GM21381 (cell line): Measurements from ENCODE around the gene CLASRP.

Experiments used
- ATAC-seq: cut with Tn5 transposase; IDR thresholded peaks from one replicate; pipeline ENCODE4 v1.9.1; 2021; ENCODE audit warnings: mild to moderate bottlenecking, moderate library complexity; ENCODE audit not compliant: unreplicated experiment

CLASRP gene

DNA sequence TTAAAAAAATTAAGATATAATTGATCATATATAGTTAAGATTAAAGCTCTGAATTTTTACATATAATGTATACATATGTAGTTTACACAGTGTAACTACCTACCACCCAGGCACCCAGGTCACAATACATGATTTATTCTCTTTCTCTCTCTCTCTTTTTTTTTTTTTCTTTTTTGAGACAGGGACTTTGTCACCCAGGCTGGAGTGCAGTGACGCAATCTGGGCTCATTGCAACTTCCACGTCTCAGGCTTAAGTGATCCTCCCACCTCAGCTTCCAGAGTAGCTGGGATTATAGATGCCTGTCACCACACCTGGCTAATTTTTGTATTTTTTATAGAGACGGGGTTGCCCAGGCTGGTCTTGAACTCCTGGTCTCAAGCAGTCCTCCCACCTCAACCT, 18.8 kb upstream of the CLASRP start:
- ATAC-seq: no peak

DNA sequence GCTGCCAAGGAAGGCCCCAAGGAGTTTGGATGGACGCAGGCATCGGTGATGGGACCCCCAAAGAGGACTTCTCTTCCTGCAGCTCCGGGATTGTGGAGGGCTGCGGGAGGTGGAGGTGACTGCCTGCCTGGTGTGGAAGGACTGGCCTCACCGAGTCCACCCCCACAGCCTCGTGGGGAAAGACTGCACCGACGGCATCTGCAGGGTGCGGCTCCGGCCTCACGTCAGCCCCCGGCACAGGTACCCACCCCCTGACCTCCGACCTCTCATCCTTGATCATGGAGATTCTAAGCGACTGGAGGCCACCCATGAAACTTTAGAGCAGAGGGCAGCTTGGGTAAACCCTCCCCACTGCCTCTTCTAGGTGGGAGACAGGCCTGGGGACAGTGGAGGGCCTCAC, 16.9 kb upstream of the CLASRP start:
- ATAC-seq: no peak

DNA sequence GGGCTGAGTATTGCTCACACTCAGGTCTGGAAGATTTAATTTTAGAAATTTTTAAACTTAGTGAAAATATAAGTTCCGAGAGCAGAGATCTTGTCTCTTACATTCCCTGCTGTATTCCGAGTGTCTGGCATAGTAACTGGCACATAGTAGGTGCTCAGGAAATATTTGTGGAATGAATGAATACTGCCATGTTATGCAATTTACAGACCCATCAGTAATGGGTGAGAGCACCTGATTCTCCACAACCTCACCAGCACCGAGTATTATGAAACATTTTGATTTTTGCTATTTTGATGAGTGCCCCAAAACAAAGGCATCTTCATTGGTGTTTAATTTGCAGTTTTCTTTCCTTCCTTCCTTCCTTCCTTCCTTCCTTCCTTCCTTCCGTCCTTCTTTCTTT, 15.8 kb upstream of the CLASRP start:
- ATAC-seq: no peak

DNA sequence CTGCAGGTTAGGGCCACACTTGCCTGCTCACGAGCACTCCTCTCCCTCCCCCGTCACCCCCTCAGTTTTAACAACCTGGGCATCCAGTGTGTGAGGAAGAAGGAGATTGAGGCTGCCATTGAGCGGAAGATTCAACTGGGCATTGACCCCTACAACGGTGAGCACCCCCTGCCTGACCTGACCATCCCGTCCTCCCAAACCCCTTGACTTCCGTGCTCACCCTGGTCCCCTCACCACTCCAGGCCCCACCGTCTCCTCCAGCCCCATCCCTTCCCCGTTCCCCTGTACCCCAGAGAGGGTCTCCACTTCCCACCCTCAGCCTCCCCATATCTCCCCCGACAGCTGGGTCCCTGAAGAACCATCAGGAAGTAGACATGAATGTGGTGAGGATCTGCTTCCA, 13.6 kb upstream of the CLASRP start:
- ATAC-seq: no peak

DNA sequence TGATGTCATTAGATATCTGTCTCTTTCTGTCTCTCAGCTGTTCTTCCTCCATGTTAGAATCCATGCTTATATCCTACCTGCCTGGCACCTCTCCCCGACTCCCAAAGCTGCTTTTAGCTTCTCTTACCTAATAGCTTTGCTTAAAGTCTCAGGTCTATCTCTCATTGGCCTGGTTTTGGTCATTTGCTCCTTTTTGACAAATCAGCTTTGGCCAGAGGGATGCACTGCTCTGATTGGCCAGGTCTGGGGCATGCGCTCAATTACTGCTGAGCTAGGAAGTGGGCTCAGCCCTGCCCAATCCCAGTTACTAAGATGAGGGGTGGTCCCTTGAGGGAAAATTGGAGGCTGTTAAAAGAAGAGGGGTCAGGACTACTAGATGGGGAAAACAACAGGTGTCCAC, 11.5 kb upstream of the CLASRP start:
- ATAC-seq: no peak

DNA sequence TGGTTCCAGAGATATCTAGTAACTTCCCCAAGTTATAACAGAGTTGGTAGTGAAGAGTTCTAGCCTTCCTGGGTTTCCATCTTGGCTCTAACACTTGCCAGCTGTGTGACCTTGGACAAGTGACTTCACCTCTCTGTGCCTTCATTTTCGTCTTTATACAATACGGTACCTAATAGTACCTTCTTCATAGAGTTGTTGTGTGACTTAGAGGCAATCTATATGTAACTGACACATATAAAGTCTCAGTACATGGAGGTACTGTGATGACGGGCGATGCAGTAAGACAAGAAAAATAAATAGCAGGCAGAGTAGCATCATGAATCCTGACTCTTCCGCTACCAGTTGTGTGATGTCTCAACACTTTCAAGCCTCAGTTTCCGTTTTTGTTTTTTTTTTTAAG, 8.0 kb upstream of the CLASRP start:
- no peak for ATAC-seq

DNA sequence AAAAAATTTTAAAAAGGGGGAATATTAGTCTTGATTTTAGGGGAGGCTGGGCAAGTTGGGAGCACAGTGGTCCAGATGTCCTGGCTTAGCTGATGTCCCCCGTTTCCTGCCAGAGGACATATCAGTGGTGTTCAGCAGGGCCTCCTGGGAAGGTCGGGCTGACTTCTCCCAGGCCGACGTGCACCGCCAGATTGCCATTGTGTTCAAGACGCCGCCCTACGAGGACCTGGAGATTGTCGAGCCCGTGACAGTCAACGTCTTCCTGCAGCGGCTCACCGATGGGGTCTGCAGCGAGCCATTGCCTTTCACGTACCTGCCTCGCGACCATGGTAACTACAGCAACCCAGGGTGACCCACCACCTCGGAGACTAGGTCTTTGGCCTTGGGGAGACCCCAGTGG, 6.4 kb upstream of the CLASRP start:
- ATAC-seq: no peak

DNA sequence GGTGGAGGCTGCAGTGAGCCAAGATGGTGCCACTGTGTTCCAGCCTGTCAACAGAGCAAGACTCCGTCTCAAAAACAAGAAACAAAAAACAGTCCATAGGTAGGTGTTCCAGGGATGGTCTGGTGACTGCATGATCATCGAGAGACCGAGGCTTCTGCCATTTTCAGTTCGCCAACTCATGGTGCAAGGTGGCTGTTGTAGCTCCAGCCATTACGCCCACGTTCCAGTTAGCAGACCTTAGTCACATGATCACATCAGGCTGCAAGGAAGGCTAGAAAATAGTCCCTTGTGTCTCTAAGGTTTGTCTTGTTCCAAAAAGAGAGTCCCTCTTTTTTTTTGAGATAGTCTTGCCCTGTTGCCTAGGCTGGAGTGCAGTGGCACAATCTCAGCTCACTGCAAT, 3.1 kb upstream of the CLASRP start:
- no peak for ATAC-seq

DNA sequence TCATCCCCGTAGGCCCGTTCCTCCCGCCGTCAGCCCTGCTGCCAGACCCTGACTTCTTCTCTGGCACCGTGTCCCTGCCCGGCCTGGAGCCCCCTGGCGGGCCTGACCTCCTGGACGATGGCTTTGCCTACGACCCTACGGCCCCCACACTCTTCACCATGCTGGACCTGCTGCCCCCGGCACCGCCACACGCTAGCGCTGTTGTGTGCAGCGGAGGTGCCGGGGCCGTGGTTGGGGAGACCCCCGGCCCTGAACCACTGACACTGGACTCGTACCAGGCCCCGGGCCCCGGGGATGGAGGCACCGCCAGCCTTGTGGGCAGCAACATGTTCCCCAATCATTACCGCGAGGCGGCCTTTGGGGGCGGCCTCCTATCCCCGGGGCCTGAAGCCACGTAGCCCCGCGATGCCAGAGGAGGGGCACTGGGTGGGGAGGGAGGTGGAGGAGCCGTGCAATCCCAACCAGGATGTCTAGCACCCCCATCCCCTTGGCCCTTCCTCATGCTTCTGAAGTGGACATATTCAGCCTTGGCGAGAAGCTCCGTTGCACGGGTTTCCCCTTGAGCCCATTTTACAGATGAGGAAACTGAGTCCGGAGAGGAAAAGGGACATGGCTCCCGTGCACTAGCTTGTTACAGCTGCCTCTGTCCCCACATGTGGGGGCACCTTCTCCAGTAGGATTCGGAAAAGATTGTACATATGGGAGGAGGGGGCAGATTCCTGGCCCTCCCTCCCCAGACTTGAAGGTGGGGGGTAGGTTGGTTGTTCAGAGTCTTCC, 1.3 kb upstream of the CLASRP start:
- no peak for ATAC-seq

DNA sequence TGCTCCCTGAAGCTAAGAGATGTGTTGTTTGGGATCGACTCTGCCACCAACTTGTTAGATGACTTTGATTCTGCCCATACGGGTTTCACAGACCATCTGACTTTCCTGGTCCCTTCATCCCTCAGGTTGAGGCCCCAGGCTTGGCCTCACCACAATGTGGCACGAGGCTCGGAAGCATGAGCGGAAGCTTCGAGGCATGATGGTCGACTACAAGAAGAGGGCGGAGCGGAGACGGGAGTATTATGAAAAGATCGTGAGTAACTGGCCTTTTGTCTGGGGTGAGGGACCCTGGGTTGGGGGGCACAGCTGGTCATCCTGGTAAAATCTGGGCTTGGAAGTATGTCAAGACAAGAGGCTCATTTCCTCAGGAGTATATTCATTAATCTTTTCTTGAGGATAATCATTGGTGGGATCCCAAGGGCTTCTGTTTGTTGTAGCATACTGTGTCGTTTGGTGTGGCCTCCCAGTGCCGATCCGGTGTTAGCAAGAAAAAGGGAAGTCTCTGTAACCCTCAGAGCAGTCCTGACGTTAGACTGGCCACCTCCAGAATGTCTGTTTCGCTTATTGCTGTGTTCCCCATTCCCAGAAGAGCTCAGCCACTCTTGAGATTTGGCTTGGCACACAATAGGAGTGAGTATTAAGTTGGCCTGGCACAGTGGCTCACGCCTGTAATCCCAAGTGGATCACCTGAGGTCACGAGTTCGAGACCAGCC, 1.4 kb downstream of the CLASRP start:
- no peak for ATAC-seq

DNA sequence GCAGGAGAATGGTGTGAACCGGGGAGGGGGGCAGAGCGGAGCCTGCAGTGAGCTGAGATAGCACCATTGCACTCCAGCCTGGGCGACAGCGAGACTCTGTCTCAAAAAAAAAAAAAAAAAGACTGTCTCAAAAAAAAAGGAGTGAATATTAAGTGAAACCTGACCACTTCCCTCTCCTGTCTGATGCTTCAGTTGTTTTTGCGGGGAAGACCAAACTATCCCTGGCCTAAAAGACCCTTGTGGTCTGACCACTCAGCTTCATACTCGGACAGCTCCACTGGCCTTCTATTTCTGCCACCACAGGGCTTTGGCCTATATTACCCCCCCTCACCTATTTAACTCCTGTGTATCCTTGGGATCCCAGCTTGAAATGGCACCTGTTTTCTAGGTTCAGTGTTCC, 2.3 kb downstream of the CLASRP start:
- ATAC-seq: no peak

DNA sequence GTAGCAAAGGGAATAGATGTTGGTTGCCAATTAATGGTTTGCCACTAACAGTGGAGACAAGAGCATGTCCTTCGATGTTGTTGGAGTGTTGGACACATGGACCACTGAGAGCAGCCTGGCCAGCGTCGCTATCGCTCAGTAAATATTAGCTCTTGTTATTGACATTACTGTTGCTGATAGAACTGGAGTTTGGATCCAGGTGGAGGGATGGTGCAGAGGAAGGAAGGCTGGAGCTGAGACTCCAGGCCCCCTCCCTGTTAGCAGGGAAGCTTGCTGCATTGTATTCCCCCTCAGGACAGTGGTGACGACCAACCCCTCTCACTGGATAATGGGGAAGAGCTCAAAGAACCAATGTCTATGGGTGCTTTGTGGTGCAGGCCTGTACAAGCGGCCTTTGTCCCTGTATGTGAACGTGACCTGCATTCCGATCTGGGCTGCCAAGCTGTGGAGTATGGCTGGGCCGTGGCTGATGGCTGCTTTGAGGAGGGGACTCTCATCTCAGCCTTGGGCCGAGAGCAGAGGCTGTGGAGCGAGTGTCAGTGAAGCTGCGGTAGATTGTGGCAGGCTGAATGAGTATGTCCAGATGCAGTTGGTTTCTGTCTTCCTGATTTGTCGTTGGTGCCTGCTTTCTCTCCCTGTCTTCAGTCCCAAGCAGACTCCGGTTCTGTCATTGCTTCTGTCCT, 7.0 kb downstream of the CLASRP start:
- no peak for ATAC-seq

DNA sequence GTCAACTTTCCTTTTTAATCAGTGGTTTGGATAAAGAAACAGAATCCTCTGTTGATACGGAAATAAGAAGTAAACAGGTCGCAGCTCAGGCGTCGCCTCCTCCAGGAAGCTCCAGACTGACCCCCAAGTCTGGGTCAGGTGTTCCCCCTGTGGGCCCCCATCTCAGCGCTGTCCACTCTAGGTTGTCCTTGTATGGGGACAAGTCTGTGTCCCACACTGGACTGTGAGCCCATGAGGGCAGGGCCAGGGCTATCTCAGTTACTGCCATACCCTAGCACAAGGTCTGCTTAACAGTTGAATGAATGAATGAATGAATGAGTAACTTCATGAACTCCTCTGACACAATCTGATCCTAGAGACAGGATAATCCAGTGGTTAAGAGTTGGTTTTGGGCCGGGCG, 7.5 kb downstream of the CLASRP start:
- no peak for ATAC-seq

DNA sequence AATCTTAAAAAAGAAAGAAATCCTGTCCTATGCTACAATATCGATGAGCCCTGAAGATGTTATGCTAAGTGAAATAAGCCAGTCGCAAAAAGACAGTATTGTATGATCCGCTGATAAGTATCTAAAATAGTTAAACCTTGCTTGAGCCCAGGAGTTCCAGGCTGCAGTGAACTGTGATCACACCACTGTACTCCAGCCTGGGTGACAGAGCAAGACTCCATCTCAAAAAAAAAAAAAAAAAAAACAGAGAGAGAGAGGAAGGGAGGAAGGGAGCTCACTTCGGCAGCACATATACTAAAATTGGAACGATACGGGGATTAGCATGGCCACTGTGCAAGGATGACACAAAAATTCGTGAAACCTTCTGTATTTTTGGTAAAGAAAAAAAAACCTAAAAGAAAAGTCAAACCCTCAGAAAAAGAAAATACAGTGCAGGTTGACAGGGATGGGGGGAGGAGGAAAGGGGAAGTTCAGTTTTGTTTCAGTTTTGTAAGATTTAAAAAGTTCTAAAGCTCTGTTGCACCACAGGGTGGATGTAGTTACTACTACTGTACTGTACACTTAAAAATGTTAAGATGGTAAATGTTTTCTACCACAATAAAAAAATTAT, 8.4 kb downstream of the CLASRP start:
- no peak for ATAC-seq

DNA sequence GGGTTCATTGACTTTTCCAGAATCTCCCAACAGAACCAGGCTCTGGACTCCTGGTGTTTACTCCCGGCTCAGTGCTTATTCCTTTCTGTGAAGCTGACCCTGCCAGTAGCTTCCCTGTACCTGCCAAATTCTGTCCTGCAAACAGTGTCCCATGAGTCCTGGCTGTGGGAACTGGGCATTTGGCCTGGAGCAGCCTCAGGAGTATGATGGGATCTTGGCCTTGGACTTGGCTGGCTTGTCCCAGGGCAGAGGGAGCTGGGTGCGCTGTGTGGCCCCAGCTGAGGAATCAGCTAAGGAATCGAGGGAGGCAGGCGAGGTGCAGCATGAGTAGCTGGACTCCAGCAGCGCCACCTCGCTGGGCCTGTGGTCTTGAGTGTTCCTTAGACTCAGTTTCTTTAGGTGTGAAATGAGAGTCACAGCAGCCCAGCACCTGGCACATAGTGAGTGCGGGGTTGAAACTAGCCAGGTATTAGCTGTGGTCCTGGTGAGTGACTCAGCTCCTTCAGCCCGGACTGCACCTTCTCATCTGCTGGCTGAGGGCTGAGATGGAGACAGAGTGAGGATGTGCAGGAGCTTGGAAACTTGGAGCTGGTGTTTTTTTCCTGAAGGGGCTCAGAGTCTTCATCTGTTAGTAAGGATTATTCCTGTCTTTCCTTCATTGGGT, 10.4 kb downstream of the CLASRP start:
- no peak for ATAC-seq

DNA sequence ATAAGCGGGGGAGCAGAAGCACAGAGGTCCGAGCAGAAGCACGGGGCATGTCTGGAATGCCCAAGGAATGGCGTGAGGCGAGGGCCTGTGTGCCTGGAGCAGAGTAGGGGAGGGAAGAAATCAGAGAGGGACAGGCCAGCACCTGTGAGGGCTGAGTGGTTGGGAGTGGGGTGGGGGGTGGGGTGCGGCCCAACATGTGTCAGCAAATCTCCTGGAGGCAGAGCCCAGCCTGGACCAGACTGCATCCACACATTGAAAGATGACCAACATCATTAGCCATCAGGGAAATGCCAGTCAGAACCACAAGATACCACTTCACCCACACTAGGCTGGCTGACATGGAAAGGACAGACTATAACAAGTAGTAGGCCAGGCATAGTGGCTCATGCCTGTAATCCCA, 11.2 kb downstream of the CLASRP start:
- ATAC-seq: no peak

DNA sequence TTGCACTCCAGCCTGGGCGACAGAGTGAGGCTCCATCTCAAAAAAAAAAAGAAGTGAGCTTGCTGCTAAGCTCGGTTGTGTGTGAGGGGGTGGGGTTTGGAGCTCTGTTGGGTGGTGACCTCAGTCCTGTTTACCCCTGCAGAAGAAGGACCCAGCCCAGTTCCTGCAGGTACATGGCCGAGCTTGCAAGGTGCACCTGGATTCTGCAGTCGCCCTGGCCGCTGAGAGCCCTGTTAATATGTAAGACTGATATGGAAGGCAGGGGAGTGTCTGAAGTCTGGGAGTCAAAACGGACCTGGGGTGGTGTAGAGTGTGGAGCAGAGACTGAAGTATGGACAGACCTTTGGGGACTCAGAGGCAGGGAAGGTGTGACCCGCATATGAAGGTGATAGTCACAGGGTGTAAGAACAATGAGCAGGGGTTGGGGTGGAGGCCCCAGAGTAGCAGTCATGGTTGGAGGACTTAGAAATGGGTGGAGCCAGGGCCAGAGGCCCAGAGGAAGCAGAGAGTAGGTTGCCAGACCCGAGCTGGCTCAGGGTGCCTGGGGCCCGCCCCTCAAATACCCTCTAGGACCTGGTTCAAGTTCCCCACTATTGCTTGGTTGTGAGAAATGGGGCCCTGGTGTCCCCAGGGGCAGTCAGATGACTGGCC, 13.2 kb downstream of the CLASRP start:
- ATAC-seq: no peak

DNA sequence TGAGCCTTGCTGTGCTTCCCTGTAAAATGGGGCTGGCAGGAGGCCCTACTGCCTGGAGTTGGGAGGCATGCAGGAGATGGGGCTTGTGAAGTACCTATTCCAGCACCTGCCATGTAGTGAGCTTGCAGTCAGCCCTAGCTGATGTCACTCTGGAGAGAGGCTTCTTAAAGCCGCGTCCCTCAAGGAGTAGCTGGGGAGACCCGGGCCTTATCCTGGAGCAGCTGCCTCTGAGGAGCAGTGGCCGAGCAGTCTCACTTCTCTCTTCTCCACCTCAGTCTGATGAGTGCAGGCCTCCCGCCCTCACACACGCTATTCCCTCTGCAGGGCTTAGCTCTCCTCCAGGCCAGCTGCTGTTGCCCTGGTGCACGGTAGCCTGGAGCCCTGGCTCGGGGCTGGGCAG, 18.0 kb downstream of the CLASRP start:
- no peak for ATAC-seq

DNA sequence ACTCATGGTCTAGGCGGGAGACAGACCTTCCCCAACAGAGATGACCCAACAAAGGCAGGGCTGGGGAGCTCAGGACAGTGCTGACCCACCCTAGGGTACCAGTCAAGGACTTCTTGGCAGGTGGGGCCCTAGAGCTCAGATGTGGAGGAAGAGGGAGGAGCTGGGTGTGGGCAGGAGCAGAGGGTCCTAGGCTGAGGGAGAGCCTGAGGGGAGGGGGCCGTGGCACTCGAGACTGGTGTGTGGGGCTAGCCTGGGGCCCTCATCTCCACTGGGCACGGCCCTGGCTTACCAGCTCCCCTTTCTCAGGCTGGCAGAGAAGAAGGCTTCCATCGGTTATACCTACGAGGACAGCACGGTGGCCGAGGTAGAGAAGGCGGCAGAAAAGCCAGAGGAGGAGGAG, 18.6 kb downstream of the CLASRP start:
- no peak for ATAC-seq

DNA sequence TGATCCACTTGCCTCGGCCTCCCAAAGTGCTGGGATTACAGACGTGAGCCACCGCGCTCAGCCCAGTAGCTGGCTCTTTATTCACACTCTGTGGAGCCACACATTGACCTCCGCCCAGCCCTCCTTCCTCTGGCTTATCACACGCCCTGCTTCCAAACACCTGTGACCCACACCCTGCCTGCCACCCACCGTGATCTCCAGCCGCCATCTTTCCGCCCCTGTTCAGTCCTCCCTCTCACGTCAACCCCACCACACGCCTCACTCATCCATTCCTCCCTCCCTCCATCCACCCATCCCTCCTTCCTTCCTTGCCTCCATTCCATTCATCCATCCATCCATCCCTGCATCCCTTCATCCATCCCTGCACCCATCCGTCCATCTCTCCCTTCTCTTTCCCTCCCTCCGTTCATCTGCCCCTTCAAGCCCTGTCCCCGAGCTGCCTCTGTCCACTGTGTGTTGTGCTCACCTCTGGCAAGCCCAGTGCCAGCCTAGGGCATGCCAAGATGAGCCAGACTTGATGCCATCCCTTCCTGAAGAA, 19.8 kb downstream of the CLASRP start:
- no peak for ATAC-seq
